GM12878 (cell line): ENCODE results near the gene FAR2. TPM values are rescaled to one million over a fixed set of nuclear protein-coding genes. Genes with fewer than 3 reads are reported as not detected.
A peak's percentile ranks its signal among the peaks of the same experiment; 100 is the strongest.

ENCODE experiments used
- ATAC-seq: fragments of 200-7000 bp; cut with Tn5 transposase; 3 replicates; pipeline ENCODE4 v1.9.1; 2020; ENCODE audit warnings: mild to moderate bottlenecking, moderate library complexity
- BruUV-seq: library from RNA; stranded (reverse); fragments of 400-500 nt; replicated peaks from 2 replicates; lab custom pipeline; 2021; lab: Mats Ljungman, UMichigan
- CTCF ChIA-PET: fragments of 300-600 bp; sonication (Branson Sonifier 250); formaldehyde crosslinking; extraction: SDS; loops from one replicate; lab custom pipeline; 2021; ENCODE audit warnings: inconsistent platforms; lab: Yijun Ruan, JAX
- POLR2A ChIA-PET: fragments of 350-600 bp; formaldehyde crosslinking; extraction: SDS; loops from one replicate; lab custom pipeline; 2021; ENCODE audit warnings: inconsistent platforms; lab: Charles Lee
- RAD21 ChIA-PET: fragments of 300-600 bp; sonication (Branson Sonifier 250); formaldehyde crosslinking; loops from one replicate; lab custom pipeline; 2023; ENCODE audit warnings: antibody characterized with exemption; ENCODE audit not compliant: unreplicated experiment; lab: Charles Lee
- SMC1A ChIA-PET: fragments of 300-600 bp; sonication (Branson Sonifier 250); formaldehyde crosslinking; loops from one replicate; lab custom pipeline; 2023; ENCODE audit not compliant: unreplicated experiment, uncharacterized antibody; lab: Charles Lee
- DNase-seq: peaks from one replicate; pipeline ENCODE4 v3.0.0-alpha.2; 2011; ENCODE audit warnings: low read depth, low spot score
- FAIRE-seq: peaks from 3 replicates; lab custom pipeline; 2011; peaks lifted over from hg19 to GRCh38; lab: Jason Lieb, UNC
- H2AFZ ChIP-seq: 2 replicates; pipeline ENCODE4 v1.6.0; 2011; ENCODE audit warnings: low read depth, low read length, control low read depth; ENCODE audit not compliant: control insufficient read depth
- H3K27ac ChIP-seq: 2 replicates; pipeline ENCODE4 v1.5.1; 2011; ENCODE audit warnings: control low read depth; ENCODE audit not compliant: control insufficient read depth, insufficient read depth
- H3K27me3 ChIP-seq, 2 experiments: replicated peaks in 1 of 2; 2 replicates each; pipeline versions ENCODE4 v1.6.0 to v1.6.1; 2011; ENCODE audit warnings: low read length in 1 of 2; ENCODE audit not compliant: control insufficient read depth in 2 of 2, insufficient read depth in 2 of 2
- H3K36me3 ChIP-seq, 2 experiments: 2 replicates each; pipeline ENCODE4 v1.5.1; 2011; ENCODE audit warnings: low read length in 1 of 2; ENCODE audit not compliant: control insufficient read depth in 2 of 2, insufficient read depth in 2 of 2
- H3K4me1 ChIP-seq: 2 replicates; pipeline ENCODE4 v1.6.1; 2011; ENCODE audit warnings: mild to moderate bottlenecking, low read length, moderate library complexity, mixed read lengths; ENCODE audit not compliant: control insufficient read depth, insufficient read depth
- H3K4me2 ChIP-seq: 2 replicates; pipeline ENCODE4 v1.6.0; 2011; ENCODE audit warnings: control low read depth; ENCODE audit not compliant: control insufficient read depth, insufficient read depth
- H3K4me3 ChIP-seq: fragments of 200-600 bp; sonication (generic); 2 replicates; pipeline ENCODE4 v1.5.1; 2016
- H3K79me2 ChIP-seq: 2 replicates; pipeline ENCODE4 v1.6.0; 2011; ENCODE audit warnings: low read length; ENCODE audit not compliant: control insufficient read depth, insufficient read depth
- H3K9ac ChIP-seq: 2 replicates; pipeline ENCODE4 v1.8.0; 2011; ENCODE audit warnings: low read length, control low read depth, mixed read lengths; ENCODE audit not compliant: control insufficient read depth, insufficient read depth
- H3K9me3 ChIP-seq: replicated peaks from 3 replicates; pipeline ENCODE4 v1.5.1; 2011; ENCODE audit warnings: mild to moderate bottlenecking, low read length; ENCODE audit not compliant: control insufficient read depth, insufficient read depth
- H4K20me1 ChIP-seq: 2 replicates; pipeline ENCODE4 v1.6.0; 2011; ENCODE audit not compliant: control insufficient read depth, insufficient read depth
- ASH2L ChIP-seq: fragments of 300-600, 200-600 bp; sonication (generic); IDR thresholded peaks from 2 replicates; pipeline ENCODE4 v1.6.1; 2017; ENCODE audit warnings: low read depth, mild to moderate bottlenecking, borderline replicate concordance
- GATAD2B ChIP-seq: fragments of 450-650 bp; conservative IDR thresholded peaks from 2 replicates; pipeline ENCODE4 v1.6.1; 2017; ENCODE audit warnings: low read depth, mild to moderate bottlenecking, moderate library complexity
- KDM1A ChIP-seq: fragments of 200-600 bp; sonication (generic); IDR thresholded peaks from 2 replicates; pipeline ENCODE4 v1.6.1; 2016; ENCODE audit warnings: borderline replicate concordance
- NFIC ChIP-seq: IDR thresholded peaks from 2 replicates; pipeline ENCODE4 v1.6.1; 2012; ENCODE audit warnings: low read depth, mild to moderate bottlenecking, inconsistent platforms, low read length, moderate library complexity
- PAX8 ChIP-seq: fragments of 450-650 bp; IDR thresholded peaks from 2 replicates; pipeline ENCODE4 v1.6.1; 2017; ENCODE audit warnings: mild to moderate bottlenecking, moderate library complexity
- RAD51 ChIP-seq: fragments of 450-650 bp; IDR thresholded peaks from 2 replicates; pipeline ENCODE4 v1.6.1; 2016; ENCODE audit warnings: moderate library complexity, mild to moderate bottlenecking, inconsistent platforms
- RFX5 ChIP-seq: IDR thresholded peaks from 2 replicates; pipeline ENCODE4 v1.6.1; 2011; ENCODE audit warnings: low read depth, low read length, improper control_type of control experiment
- TCF3 ChIP-seq: IDR thresholded peaks from 2 replicates; pipeline ENCODE4 v1.6.1; 2012; ENCODE audit warnings: low read depth, mild to moderate bottlenecking, low read length, borderline replicate concordance; ENCODE audit not compliant: insufficient read depth
- WGBS: methylation state at CpG from one replicate; pipeline ENCODE4 v1.1.6; 2016; ENCODE audit warnings: low lambda C conversion rate; ENCODE audit not compliant: insufficient replicate concordance, insufficient coverage; ENCODE audit errors: missing lambda C conversion rate; 5-methylcytosine and 5-hydroxymethylcytosine counted together
- in situ Hi-C: fragments of 300-500 bp; cut with MboI; formaldehyde crosslinking; loops from 9 replicates; pipeline ENCODE4 v1.14.3; 2018; ENCODE audit warnings: mixed read lengths
- intact Hi-C: fragments of 100-400 bp; cut with micrococcal nuclease; formaldehyde crosslinking; loops from one replicate; pipeline ENCODE4 v1.14.2; 2022; ENCODE audit not compliant: unreplicated experiment
- polyA plus RNA-seq, 11 experiments: library from polyadenylated mRNA; depleted of rRNA in 4 of 11; unstranded in 6 of 11; stranded (reverse) in 5 of 11; fragments of >200 nt; fragmentation: Nextera tagmentation in 4 of 11; fragmentation: Illumina TruSeq in 1 of 11; extraction: Ambion mirVana in 4 of 11; extraction: Trizol in 1 of 11; gene quantifications; 1 replicate in 1 of 11; 2 replicates in 10 of 11; pipeline versions ENCODE4 v1.2.1 to v1.2.3, GENCODE V29; 2011 to 2016; ENCODE audit warnings: inconsistent platforms in 2 of 11, missing spikeins in 2 of 11, low read depth in 1 of 11
- total RNA-seq, 4 experiments: library from RNA; depleted of rRNA in 3 of 4; stranded (reverse); fragments of >200 nt in 3 of 4; fragmentation: Illumina TruSeq in 1 of 4; extraction: Trizol in 1 of 4; gene quantifications; 2 replicates each; pipeline versions ENCODE4 v1.2.1 to v1.2.3, GENCODE V29; 2013 to 2021
- TF ChIP-seq, protein P1 (sequence below): fragments of 450-650 bp; IDR thresholded peaks from 2 replicates; pipeline ENCODE4 v1.6.1; 2017; ENCODE audit warnings: low read depth, mild to moderate bottlenecking, moderate library complexity

Gene FAR2
- total and polyA plus RNA-seq, 10 of the 15 experiments (the other 5 are each of a cell fraction or from before 2014, with no cell fraction given): 0.50 to 1.1 (median 0.65) TPM

DNA sequence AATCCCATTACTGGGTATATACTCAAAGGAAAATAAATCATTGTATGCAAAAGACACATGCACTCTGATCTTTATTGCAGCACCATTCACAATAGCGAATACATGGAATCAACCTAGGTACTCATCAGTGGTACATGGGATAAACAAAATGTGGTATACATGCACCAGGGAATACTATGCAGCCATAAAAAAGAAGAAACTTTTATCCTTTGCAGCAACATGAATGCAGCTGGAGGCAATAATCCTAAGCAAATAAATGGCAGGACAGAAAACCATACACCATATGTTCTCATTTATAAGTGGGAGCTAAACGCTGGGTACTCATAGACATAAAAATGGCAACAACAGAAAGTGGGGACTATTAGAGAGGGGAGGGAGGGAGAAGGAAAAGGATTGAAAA, 216.0 kb downstream of the FAR2 start (continued):
- TF ChIP-seq TCF3 (no peak), PAX8 (no peak), KDM1A (no peak)

GRCh38 chr12:29374012-29374411, 224.9 kb downstream of the FAR2 start:
- ATAC-seq (peak; percentile 48), DNase-seq (no peak), FAIRE-seq (no peak)
- H3K36me3 ChIP-seq: peaks cover 0 to 3% of the 10 kb centered on the region in 2 experiments; a peak in 1 of 4 replicates
- H3K9me3 ChIP-seq: no peaks in the 10 kb centered on the region; the same call in 1 of the 3 replicates
- H2AFZ ChIP-seq: no peak overlapping the region
- H4K20me1 ChIP-seq: no peaks in the 10 kb centered on the region
- ChIA-PET CTCF (interaction anchor here (0.6 to 1.0 kb wide), 2 partner anchors 55 to 177 kb away, joined by 3 read pairs; no protein-coding TSS in a partner anchor), SMC1A (no interaction called here), RAD21 (no interaction called here), POLR2A (no interaction called here)
- H3K4me2 ChIP-seq: no peak overlapping the region
- H3K9ac ChIP-seq: no peak overlapping the region
- 94% methylated on average over 2 of the region's 2 CpGs for WGBS
- intact Hi-C loops (no loop called here), in situ Hi-C loops (no loop called here)
- BruUV-seq: no TSS peak
- no peak overlapping the region for H3K4me3 ChIP-seq
- no peaks in the 10 kb centered on the region for H3K27me3 ChIP-seq
- peaks cover 3% of the 10 kb centered on the region; the same call in 1 of the 2 replicates for H3K4me1 ChIP-seq
- no peak overlapping the region for H3K27ac ChIP-seq
- peaks cover 40% of the 10 kb centered on the region for H3K79me2 ChIP-seq
- TF ChIP-seq NFIC (no peak), GATAD2B (no peak), ASH2L (no peak), RFX5 (no peak), RAD51 (no peak)
- TF ChIP-seq, protein P1, sequence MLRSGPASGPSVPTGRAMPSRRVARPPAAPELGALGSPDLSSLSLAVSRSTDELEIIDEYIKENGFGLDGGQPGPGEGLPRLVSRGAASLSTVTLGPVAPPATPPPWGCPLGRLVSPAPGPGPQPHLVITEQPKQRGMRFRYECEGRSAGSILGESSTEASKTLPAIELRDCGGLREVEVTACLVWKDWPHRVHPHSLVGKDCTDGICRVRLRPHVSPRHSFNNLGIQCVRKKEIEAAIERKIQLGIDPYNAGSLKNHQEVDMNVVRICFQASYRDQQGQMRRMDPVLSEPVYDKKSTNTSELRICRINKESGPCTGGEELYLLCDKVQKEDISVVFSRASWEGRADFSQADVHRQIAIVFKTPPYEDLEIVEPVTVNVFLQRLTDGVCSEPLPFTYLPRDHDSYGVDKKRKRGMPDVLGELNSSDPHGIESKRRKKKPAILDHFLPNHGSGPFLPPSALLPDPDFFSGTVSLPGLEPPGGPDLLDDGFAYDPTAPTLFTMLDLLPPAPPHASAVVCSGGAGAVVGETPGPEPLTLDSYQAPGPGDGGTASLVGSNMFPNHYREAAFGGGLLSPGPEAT: no peak
